ENCODE data around the gene NDUFAF2. TPM values are rescaled to one million over a fixed set of nuclear protein-coding genes. Genes with fewer than 3 reads are reported as not detected.
"Not testable (repeated sequence)": the region's sequence is repeated elsewhere in the genome, so short reads cannot be mapped to it uniquely, and the experiment has no call there.

Gene NDUFAF2
- total RNA-seq, 1 donor from 2014 or later, result 11.2 TPM

DNA sequence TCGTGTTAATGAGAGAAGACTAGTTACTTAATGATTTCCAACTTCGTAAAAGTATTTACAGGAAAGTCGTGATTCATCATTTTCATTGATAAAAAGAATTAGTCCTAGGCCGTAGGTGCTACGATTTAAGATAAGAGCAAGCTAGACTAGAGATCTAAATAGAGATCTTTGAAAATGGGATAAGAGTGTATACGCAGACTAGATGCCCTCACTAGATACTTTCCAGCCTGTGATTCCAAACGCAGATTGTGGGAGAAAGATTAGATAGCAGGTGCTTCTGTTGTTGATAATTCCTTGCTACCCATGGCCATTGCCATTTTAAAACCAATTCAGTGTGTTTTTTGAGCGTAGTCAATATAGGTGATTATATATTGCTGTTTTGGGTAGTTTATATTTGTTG is 223.9 kb downstream of the NDUFAF2 start:
- DNase-seq (ENCODE audit: low spot score) (no peak), ATAC-seq (no peak)

DNA sequence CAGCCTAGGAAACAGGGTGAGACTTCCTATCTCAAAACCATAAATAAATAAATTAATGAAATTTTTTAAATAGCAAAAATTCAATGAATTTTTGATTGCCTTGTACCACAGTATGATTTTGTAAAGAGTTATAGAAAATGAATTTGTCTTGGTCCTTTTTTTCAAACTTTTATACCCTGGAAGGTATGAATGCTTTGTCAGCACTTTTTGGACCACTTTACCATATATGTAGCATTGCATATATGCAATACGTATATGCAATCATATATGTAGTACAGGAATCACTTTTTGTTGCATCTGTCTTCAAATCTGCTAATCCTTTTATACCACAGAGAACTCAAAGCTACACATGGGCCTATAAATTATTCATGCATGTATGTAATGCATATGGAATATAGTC is 226.5 kb downstream of the NDUFAF2 start:
- ATAC-seq, result no peak
- DNase-seq (ENCODE audit: low spot score), result no peak

DNA sequence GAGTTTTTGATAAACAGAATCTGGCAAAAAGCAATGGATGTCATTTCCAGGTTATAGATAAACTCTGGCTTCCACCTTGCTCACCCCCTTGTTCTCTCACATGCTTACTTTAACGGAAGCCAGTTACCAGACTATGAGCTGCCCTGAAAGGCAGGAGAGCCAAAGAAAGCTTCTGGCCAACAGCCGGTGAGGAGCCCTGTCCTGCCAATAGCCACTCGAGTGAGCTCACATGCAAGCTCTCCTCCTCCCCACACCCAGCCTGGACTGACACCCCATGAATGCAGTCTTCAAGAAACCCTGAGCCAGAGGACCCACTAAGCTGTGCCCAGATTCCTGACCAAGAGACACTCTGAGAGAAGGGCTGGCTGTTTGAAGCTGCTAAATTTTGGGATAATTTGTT is 231.6 kb downstream of the NDUFAF2 start:
- ATAC-seq (no peak), DNase-seq (ENCODE audit: low spot score) (no peak)

DNA sequence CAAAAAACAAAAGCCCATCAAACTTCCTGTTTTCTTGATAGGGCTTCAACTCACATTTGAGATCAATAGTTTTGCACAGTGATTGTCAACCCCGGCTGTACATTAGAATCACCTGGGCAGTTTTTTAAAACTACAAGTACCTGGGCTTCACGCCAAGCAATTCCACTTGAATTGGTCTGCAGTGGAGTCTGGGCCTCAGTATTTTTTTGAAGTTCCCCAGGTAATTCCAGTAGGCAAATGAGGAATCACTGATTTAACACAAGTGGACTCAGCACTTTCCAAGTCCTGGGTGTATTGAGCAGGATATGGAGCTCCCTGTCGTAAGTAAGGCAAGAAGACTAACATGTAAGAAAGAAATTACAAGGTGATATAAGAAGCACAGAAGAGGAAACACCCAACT is 232.1 kb downstream of the NDUFAF2 start:
- DNase-seq (ENCODE audit: low spot score) (no peak), ATAC-seq (no peak)

DNA sequence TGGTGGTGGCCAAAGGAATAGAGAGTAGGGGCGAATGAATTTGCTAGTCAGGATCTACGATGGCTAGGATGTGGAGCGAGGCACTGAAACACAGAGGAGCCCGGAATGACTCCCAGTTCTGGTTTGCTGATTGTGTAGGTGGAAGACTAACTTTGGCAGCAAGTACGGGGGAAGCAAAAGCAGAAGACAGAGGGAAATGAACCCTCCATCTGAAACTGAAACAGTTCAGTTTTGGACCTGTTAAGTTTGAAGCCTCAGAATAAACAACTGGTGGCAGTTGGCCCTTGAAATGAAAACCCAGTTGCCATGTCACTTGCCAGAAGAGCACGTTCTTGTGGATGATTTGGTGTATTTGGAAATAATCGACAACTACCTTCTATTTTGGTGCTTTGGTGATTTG is 232.7 kb downstream of the NDUFAF2 start:
- DNase-seq (ENCODE audit: low spot score), result no peak
- ATAC-seq, result no peak

DNA sequence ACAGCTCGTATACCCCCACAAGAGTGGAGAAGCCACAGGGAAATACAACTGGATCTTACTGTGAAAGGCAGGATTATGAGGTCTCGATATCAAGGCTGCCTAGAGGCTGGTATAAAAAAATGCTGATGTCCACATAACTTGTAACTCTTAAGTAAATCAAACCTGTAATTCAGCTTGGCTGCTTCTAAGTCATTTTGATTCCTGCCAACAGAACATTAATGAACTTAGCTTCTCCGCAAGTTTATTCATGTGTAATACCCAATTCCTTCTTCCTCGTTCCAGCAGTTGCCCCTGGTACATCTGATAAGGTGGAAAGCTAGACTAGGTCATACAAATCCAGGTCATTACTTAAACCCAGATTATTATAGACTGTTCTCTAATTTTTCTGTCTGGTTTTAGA is 233.7 kb downstream of the NDUFAF2 start:
- ATAC-seq (no peak), DNase-seq (ENCODE audit: low spot score) (no peak)

DNA sequence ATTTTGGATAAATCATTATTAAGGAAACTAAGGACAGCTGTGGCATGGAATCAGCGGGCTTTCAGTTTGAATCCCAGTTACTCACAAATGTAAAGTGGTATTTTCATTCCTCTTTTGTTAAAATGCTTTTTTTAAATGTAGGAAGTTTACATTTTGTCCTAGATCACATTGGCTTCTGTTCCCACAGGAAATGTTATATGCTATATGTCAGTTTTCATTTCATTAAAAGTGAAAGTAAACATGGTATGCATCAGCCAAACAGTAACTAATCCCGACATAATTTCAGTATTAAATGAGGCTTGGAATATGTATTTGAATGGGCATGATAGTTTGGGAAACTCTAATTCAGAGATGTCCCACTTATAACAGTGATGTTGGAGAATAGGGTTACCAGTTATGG is 235.9 kb downstream of the NDUFAF2 start:
- ATAC-seq (no peak), DNase-seq (ENCODE audit: low spot score) (no peak)

DNA sequence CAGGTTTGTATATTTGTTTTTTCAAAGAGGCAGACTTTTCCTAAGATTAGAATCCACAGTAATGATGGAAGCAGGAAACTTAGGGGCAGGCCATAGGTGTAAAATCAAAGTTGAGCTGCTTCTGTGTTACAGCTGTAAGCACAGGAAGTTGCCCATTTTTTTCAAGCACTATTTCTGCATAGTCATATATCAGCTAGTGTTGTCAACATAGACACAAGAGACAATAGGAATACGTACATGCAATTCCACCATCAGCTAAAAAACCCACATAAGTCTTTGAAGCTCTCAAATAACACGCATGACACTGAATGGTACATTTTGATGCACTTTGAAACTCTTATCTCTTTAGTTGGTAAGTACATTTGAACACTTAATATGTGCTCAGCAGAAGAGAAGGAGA is 237.4 kb downstream of the NDUFAF2 start:
- DNase-seq (ENCODE audit: low spot score) (no peak), ATAC-seq (no peak)

DNA sequence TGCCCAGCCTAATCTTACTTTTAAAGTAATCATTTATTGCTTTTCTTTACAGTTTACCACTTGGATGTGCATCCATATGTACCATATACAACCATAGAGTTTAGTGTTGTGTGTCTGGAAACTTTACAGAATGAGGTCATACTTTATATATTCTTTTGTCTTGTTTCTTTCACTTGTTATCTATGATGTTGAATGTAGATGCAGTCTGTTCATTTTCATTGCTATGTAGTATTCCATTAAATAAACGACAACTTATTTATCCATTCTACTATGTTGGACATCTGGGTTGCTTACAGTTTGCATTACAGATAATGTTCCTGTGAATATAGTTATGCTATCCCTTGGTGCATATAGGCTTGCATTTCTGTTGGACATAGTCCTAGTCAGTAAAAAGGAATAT is 238.5 kb downstream of the NDUFAF2 start:
- ATAC-seq (no peak), DNase-seq (ENCODE audit: low spot score) (no peak)

DNA sequence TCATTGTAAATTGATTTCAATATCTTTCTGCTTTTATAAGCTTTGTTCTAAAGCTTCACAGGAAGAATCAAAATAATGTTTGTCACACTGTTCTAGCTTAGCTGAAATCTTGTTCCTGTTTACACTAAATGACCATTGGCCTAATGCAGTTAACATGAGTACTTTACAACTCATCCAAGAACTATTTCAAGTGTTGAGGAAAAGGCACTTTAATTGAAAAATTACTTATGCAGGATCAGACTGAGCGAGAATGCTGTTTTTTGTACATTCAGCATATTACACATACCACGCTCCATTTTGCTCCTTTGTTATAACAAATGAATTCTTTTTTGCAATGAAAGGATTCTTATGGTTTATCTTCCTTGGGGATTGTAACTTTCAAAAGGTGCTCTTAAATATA is 239.7 kb downstream of the NDUFAF2 start:
- no peak for DNase-seq (ENCODE audit: low spot score)
- no peak for ATAC-seq

DNA sequence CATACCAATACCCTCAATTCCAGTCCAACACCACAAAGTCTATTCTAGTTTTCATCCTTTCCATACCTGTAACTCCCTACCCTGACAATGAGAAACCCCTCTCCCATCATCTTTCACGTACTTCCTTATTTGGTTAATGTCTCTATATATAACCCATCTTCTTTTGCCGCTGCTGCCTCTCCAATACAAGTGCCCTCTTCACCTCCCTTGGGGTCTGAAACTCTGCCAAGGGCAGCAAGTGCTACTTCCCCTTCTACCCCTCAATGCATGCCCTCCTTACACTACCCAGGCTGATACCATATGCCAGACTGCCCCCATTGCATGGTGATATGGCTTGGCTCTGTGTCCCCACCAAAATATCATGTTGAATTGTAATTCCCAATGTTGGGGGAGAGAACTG is 241.6 kb downstream of the NDUFAF2 start:
- DNase-seq (ENCODE audit: low spot score) (no peak), ATAC-seq (no peak)

DNA sequence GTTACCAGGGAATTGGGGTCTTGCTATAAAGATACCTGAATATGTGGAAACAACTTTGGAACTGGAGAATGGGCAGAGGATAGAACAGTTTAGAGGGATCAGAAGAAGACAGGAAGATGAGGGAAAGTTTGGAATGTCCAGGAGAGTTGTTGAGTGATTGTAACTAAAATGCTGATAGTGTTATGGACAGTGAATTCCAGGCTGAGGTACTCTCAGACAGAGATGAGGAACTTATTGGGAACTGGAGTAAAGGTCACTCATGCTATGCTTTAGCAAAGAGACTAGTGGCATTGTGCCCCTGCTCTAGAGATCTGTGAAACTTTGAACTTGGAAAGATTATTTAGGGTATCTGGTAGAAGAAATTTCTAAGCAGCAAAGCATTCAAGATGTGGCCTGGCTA is 242.3 kb downstream of the NDUFAF2 start:
- DNase-seq (ENCODE audit: low spot score); ATAC-seq: not testable (repeated sequence)

DNA sequence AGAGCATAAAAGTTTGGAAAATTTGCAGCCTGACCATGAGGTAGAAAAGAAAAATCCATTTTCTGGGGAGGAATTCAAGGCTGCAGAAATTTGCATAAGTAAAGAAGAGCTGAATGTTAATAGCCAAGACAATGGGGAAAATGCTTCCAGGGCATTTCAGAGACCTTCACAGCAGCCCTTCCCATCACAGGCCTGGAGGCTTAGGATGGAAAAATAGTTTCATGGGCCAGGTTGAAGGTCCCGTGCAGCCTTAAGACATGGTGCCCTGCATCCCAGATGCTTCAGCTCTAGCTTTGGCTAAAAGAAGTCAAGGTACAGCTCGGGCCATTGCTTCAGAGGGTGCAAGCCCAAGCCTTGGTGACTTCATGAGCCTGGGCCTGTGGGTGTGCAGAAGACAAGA is 242.8 kb downstream of the NDUFAF2 start:
- not testable (repeated sequence) for ATAC-seq; DNase-seq (ENCODE audit: low spot score)

DNA sequence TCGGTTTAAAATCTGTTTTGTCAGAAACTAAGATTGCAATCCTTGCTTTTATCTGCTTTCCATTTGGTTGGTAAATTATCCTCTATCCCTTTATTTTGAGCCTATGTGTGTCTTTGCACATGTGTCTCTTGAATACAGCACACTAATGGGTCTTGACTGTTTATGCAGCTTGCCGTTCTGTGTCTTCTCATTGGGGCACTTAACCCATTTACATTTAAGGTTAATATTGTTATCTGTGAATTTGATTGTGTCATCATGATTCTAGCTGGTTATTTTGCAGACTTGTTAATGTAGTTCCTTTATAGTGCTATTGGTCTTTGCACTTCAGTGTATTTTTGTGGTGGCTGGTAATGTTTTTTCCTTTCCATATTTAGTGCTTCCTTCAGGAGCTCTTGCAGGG is 253.6 kb downstream of the NDUFAF2 start:
- no peak for DNase-seq (ENCODE audit: low spot score)
- no peak for ATAC-seq

DNA sequence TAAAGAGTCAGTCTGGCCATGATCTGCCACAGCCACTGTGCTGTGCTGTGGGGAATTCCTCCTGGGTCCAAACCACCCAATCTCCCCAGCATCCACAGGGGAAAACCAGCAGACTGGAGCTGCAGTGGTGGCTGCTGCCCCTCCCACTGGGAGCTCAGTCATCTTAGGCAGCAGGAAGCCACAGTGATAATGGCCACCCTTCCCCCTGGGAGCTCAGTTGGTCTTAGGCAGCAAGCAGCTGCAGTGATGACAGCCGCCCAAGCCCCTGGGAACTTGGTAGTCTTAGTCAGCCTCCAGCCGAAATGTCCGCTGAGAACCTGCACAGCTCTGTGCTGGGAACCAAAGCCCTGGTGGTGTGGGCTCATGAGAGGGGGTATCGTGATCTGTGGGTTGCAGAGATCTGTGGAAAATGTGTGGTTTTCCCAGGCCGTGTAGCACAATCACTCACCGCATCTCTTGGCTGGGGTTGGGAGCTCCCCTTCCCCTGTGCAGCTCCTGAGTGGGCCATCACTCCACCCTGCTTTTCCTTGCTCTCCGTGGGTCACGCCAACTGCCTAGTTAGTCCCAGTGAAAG is 255.7 kb downstream of the NDUFAF2 start:
- no peak for ATAC-seq
- DNase-seq (ENCODE audit: low spot score), result no peak

DNA sequence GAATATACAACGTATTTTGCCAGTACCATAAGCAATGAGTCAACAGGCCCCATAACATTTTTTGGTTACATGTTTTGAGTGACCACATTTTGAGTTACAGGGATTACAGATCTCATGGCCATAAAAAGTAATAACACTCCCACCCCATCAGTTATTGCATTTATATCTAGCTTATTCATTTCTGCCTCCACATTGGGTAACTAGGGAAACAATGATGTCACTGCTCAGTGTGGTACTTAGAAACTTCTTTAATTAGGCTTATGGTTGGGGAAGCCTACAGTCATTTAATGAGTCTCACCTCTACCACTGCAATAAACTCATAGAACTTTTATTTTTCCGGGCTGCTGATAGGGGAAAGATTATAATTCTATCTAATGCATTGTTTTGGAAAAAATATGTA is 257.2 kb downstream of the NDUFAF2 start:
- ATAC-seq (no peak), DNase-seq (ENCODE audit: low spot score) (no peak)

Other genes starting within 250 kb of the NDUFAF2 start
- 0.23 TPM for gene DEPDC1B, start 245.0 kb upstream of the NDUFAF2 start, total RNA-seq
- gene ELOVL7, start 100.9 kb upstream of the NDUFAF2 start, total RNA-seq, result 0.60 TPM
- gene ERCC8, start 135 bp upstream of the NDUFAF2 start, total RNA-seq, result 3.7 TPM
- gene SMIM15, start 217.3 kb downstream of the NDUFAF2 start, total RNA-seq, result 26.7 TPM

Data from left lobe of liver (tissue), 2 donors.